Vagina (tissue), 2 donors: ENCODE results near the gene CDX2. TPM values are rescaled to one million over a fixed set of nuclear protein-coding genes. Genes with fewer than 3 reads are reported as not detected.

Experiments used
- DNase-seq, 2 donors: peaks; one replicate each; pipeline ENCODE4 v3.0.0-alpha.2; 2017; ENCODE audit errors: extremely low spot score in 2 of 2
- H3K27ac ChIP-seq: fragments of 200-600 bp; sonication (generic); one replicate; pipeline ENCODE4 v1.5.1; 2019
- H3K27me3 ChIP-seq: fragments of 200-600 bp; sonication (generic); one replicate; pipeline ENCODE4 v1.5.1; 2019
- H3K36me3 ChIP-seq, 2 donors: fragments of 200-600 bp; sonication (generic); one replicate each; pipeline ENCODE4 v1.5.1; 2017 to 2019
- H3K4me1 ChIP-seq: fragments of 200-600 bp; sonication (generic); one replicate; pipeline ENCODE4 v1.5.1; 2019
- H3K4me3 ChIP-seq, 2 donors: fragments of 200-600 bp; sonication (generic); 1 replicate in 1 of 2; 2 replicates in 1 of 2; pipeline ENCODE4 v1.5.1; 2016 to 2019
- H3K9me3 ChIP-seq: fragments of 200-600 bp; sonication (generic); one replicate; pipeline ENCODE4 v1.5.1; 2019
- CTCF ChIP-seq, 3 experiments: fragments of 450-650 bp in 2 of 3; fragments of 200-600 bp in 1 of 3; sonication (generic) in 1 of 3; IDR thresholded peaks; one replicate each; pipeline ENCODE4 v1.5.1; 2017 to 2019; ENCODE audit warnings: antibody characterized with exemption in 3 of 3, mild to moderate bottlenecking in 2 of 3, moderate library complexity in 2 of 3
- POLR2A ChIP-seq, 2 donors: fragments of 450-650 bp; IDR thresholded peaks; one replicate each; pipeline ENCODE4 v1.6.1; 2017; ENCODE audit warnings: antibody characterized with exemption in 2 of 2, mild to moderate bottlenecking in 2 of 2, moderate library complexity in 2 of 2
- POLR2AphosphoS5 ChIP-seq, 2 donors: sonication (generic); formaldehyde crosslinking; IDR thresholded peaks; one replicate each; pipeline ENCODE4 v1.9.0; 2017; ENCODE audit warnings: antibody characterized with exemption in 2 of 2, mild to moderate bottlenecking in 2 of 2, low read depth in 1 of 2; ENCODE audit not compliant: insufficient read depth in 1 of 2
- intact Hi-C: fragments of 100-400 bp; cut with DNase I; formaldehyde crosslinking; loops from one replicate; pipeline ENCODE4 v1.15.1; 2023
- total RNA-seq: library from RNA; depleted of rRNA; stranded (reverse); fragments of >200 nt; gene quantifications from one replicate; pipeline ENCODE4 v1.2.3, GENCODE V29; 2016

CDX2 gene
- total RNA-seq, 1 donor from 2014 or later, result not detected

GRCh38 chr13:27978301-27978968 is 9.3 kb upstream of the CDX2 start:
- no peak for DNase-seq
- peak overlapping the region in 1 of 2 donors; percentile 16 for H3K4me3 ChIP-seq
- no peaks in the 10 kb centered on the region for H3K36me3 ChIP-seq
- H3K9me3 ChIP-seq, result no peaks in the 10 kb centered on the region
- H3K27ac ChIP-seq, result no peak overlapping the region
- intact Hi-C loops, result loop anchor here (10.0 kb wide), 1 partner anchor 154 kb away; no protein-coding TSS in a partner anchor
- TF ChIP-seq POLR2AphosphoS5 (IDR thresholded peaks at IDR 0.05; ENCODE audit: insufficient read depth in 1 of 2, low read depth in 1 of 2) (no peak), POLR2A (IDR thresholded peaks at IDR 0.05) (no peak), CTCF (IDR thresholded peaks at IDR 0.05) (no peak)
- H3K4me1 ChIP-seq, result peaks cover 18% of the 10 kb centered on the region
- no peaks in the 10 kb centered on the region for H3K27me3 ChIP-seq

- intact Hi-C loops, result loop anchor here (10.0 kb wide), 1 partner anchor 153 kb away; no protein-coding TSS in a partner anchor
- no peak overlapping the region for H3K27ac ChIP-seq
- H3K4me3 ChIP-seq, result peak overlapping the region in 1 of 2 donors; percentile 16
- H3K36me3 ChIP-seq, result no peaks in the 10 kb centered on the region
- no peaks in the 10 kb centered on the region for H3K27me3 ChIP-seq
- TF ChIP-seq CTCF (IDR thresholded peaks at IDR 0.05), result no peak
- no peak for TF ChIP-seq POLR2A (IDR thresholded peaks at IDR 0.05)
- no peak for TF ChIP-seq POLR2AphosphoS5 (IDR thresholded peaks at IDR 0.05; ENCODE audit: insufficient read depth in 1 of 2, low read depth in 1 of 2)
- H3K9me3 ChIP-seq, result no peaks in the 10 kb centered on the region
- no peak for DNase-seq
- peaks cover 18% of the 10 kb centered on the region for H3K4me1 ChIP-seq
These were observed 8.6 kb upstream of the CDX2 start for GRCh38 chr13:27977476-27978300.

- H3K4me3 ChIP-seq, result no peak overlapping the region
- intact Hi-C loops, result loop anchor here (10.0 kb wide), 1 partner anchor 152 kb away; no protein-coding TSS in a partner anchor
- no peak for DNase-seq
- TF ChIP-seq CTCF (IDR thresholded peaks at IDR 0.05), result no peak
- no peak overlapping the region for H3K27ac ChIP-seq
- no peaks in the 10 kb centered on the region for H3K36me3 ChIP-seq
- no peaks in the 10 kb centered on the region for H3K9me3 ChIP-seq
- H3K27me3 ChIP-seq, result no peaks in the 10 kb centered on the region
- peaks cover 18% of the 10 kb centered on the region for H3K4me1 ChIP-seq
These were observed 7.4 kb upstream of the CDX2 start for GRCh38 chr13:27976362-27977091.

- Histone ChIP-seq H3K4me3 (no peak overlapping the region), H3K27ac (no peak overlapping the region), H3K36me3 (no peaks in the 10 kb centered on the region), H3K9me3 (no peaks in the 10 kb centered on the region), H3K4me1 (peaks cover 18% of the 10 kb centered on the region), H3K27me3 (no peaks in the 10 kb centered on the region)
- DNase-seq, result no peak
- intact Hi-C loops, result loop anchor here (10.0 kb wide), 1 partner anchor 151 kb away; no protein-coding TSS in a partner anchor
- TF ChIP-seq POLR2A (IDR thresholded peaks at IDR 0.05) (no peak), CTCF (IDR thresholded peaks at IDR 0.05) (no peak), POLR2AphosphoS5 (IDR thresholded peaks at IDR 0.05; ENCODE audit: insufficient read depth in 1 of 2, low read depth in 1 of 2) (no peak)
These were observed 6.6 kb upstream of the CDX2 start for GRCh38 chr13:27975564-27976361.
